Ishikawa (cell line): ENCODE results near the gene PITPNC1.

Experiments used
- CEBPB ChIP-seq: IDR thresholded peaks from 2 replicates; pipeline ENCODE4 v1.6.1; 2012
- EP300 ChIP-seq: IDR thresholded peaks from 2 replicates; pipeline ENCODE4 v1.6.1; 2012; ENCODE audit warnings: borderline replicate concordance
- MAX ChIP-seq: IDR thresholded peaks from 2 replicates; pipeline ENCODE4 v1.6.1; 2012
- REST ChIP-seq: IDR thresholded peaks from 2 replicates; pipeline ENCODE4 v1.6.1; 2012; ENCODE audit warnings: low read depth, mild to moderate bottlenecking
- ZBTB7A ChIP-seq: IDR thresholded peaks from 2 replicates; pipeline ENCODE4 v1.6.1; 2012; ENCODE audit warnings: low read depth

GRCh38 chr17:67374329-67375053 is 2.6 kb upstream of the PITPNC1 start:
- TF ChIP-seq CEBPB = no peak
- no peak for TF ChIP-seq REST
- no peak for TF ChIP-seq EP300
- TF ChIP-seq MAX = no peak
- no peak for TF ChIP-seq ZBTB7A
